Measurements from ENCODE around the gene NKX2-1.

DNA sequence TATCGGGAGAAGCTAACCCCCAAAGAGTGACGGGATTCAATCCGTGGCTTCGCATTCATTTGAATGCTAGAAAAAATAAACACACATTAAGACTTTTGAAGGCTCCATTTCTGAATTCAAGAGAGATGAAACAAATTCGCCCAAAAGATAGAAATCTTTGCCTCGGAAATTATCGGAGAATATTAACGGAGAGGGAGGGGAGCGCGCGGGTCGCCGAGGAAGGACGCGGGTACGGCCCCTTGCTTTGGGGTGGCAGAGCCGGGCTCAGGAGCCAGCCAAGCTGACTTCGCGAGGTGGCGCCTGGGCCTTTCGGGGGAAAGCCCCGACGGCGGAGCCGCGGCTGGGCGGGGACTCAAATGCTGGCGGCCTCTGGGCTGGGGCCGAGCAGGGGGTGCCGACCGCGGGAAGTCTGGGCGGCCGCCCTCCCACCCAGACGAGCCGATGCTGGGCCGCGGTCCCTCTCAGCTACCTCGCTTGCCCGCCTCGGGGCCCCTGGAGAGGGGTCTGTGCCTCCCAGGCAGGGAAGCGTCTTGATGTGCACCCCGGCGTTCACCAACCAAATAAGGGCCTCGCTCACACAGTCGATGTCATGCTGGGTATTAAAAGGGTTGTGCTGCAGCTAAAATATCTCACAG, 14.7 kb downstream of the NKX2-1 start:
- no peak for TF ChIP-seq EZH2 (IDR thresholded peaks at IDR 0.05; ENCODE audit: insufficient read depth, poor library complexity, severe bottlenecking)
- no peak for TF ChIP-seq EZH2phosphoT487 (IDR thresholded peaks at IDR 0.05; ENCODE audit: insufficient read depth, low read depth)
